ENCODE data around the gene BRI3.

BRI3 gene

GRCh38 chr7:98242934-98243333 lies 38.6 kb upstream of the BRI3 start:
- Histone ChIP-seq H3K27ac (ENCODE audit: low read length) (no peak overlapping the region), H3K79me2 (ENCODE audit: insufficient read depth, low read length) (no peaks in the 10 kb centered on the region), H2AFZ (ENCODE audit: low read depth, low read length) (no peak overlapping the region), H3K4me1 (ENCODE audit: insufficient read depth, low read length) (no peaks in the 10 kb centered on the region), H3K27me3 (ENCODE audit: insufficient read depth, low read length, poor library complexity) (no peaks in the 10 kb centered on the region), H3K4me2 (ENCODE audit: insufficient read depth, low read length) (no peak overlapping the region), H3K36me3 (ENCODE audit: insufficient read depth, low read length) (peaks cover 29% of the 10 kb centered on the region), H3K4me3 (ENCODE audit: low read depth in 1 of 2, low read length in 2 of 2) (no peak overlapping the region), H3K9ac (ENCODE audit: low read depth, low read length) (no peak overlapping the region), H4K20me1 (ENCODE audit: insufficient read depth, low read length) (peaks cover 4% of the 10 kb centered on the region), H3K9me3 (ENCODE audit: insufficient read depth, low read length, severe bottlenecking) (no peaks in the 10 kb centered on the region)
- TF ChIP-seq CTCF (IDR thresholded peaks at IDR 0.05; ENCODE audit: borderline replicate concordance, extremely low read depth, low read length, poor library complexity, severe bottlenecking) (no peak), EZH2 (IDR thresholded peaks at IDR 0.05; ENCODE audit: borderline replicate concordance, low read depth, low read length, severe bottlenecking) (no peak)
- ATAC-seq (ENCODE audit: insufficient read depth, low read depth) (no peak), DNase-seq (no peak)

GRCh38 chr7:98244871-98245270 lies 36.6 kb upstream of the BRI3 start:
- H2AFZ ChIP-seq (ENCODE audit: low read depth, low read length) = no peak overlapping the region
- no peak overlapping the region for H3K4me2 ChIP-seq (ENCODE audit: insufficient read depth, low read length)
- no peak overlapping the region for H3K9ac ChIP-seq (ENCODE audit: low read depth, low read length)
- no peak overlapping the region for H3K27ac ChIP-seq (ENCODE audit: low read length)
- peaks cover 4% of the 10 kb centered on the region for H4K20me1 ChIP-seq (ENCODE audit: insufficient read depth, low read length)
- H3K36me3 ChIP-seq (ENCODE audit: insufficient read depth, low read length) = peaks cover 21% of the 10 kb centered on the region
- no peaks in the 10 kb centered on the region for H3K27me3 ChIP-seq (ENCODE audit: insufficient read depth, low read length, poor library complexity)
- no peak for TF ChIP-seq EZH2 (IDR thresholded peaks at IDR 0.05; ENCODE audit: borderline replicate concordance, low read depth, low read length, severe bottlenecking)
- TF ChIP-seq CTCF (IDR thresholded peaks at IDR 0.05; ENCODE audit: borderline replicate concordance, extremely low read depth, low read length, poor library complexity, severe bottlenecking) = no peak
- H3K4me3 ChIP-seq (ENCODE audit: low read depth in 1 of 2, low read length in 2 of 2) = no peak overlapping the region
- H3K9me3 ChIP-seq (ENCODE audit: insufficient read depth, low read length, severe bottlenecking) = no peaks in the 10 kb centered on the region
- H3K79me2 ChIP-seq (ENCODE audit: insufficient read depth, low read length) = peaks cover 4% of the 10 kb centered on the region; the same call in 1 of the 2 replicates
- peaks cover 12% of the 10 kb centered on the region for H3K4me1 ChIP-seq (ENCODE audit: insufficient read depth, low read length)
- DNase-seq (no peak), ATAC-seq (ENCODE audit: insufficient read depth, low read depth) (no peak)

- TF ChIP-seq EZH2 (IDR thresholded peaks at IDR 0.05; ENCODE audit: borderline replicate concordance, low read depth, low read length, severe bottlenecking) (no peak), CTCF (IDR thresholded peaks at IDR 0.05; ENCODE audit: borderline replicate concordance, extremely low read depth, low read length, poor library complexity, severe bottlenecking) (no peak)
- H3K4me2 ChIP-seq (ENCODE audit: insufficient read depth, low read length) = no peak overlapping the region
- no peak for ATAC-seq (ENCODE audit: insufficient read depth, low read depth)
- no peak for DNase-seq
- no peak overlapping the region for H3K27ac ChIP-seq (ENCODE audit: low read length)
- peaks cover 31% of the 10 kb centered on the region for H3K79me2 ChIP-seq (ENCODE audit: insufficient read depth, low read length)
- H3K9me3 ChIP-seq (ENCODE audit: insufficient read depth, low read length, severe bottlenecking) = no peaks in the 10 kb centered on the region
- H3K27me3 ChIP-seq (ENCODE audit: insufficient read depth, low read length, poor library complexity) = no peaks in the 10 kb centered on the region
- H3K4me1 ChIP-seq (ENCODE audit: insufficient read depth, low read length) = peaks cover 40% of the 10 kb centered on the region
- no peak overlapping the region for H3K4me3 ChIP-seq (ENCODE audit: low read depth in 1 of 2, low read length in 2 of 2)
- peaks cover 4% of the 10 kb centered on the region for H4K20me1 ChIP-seq (ENCODE audit: insufficient read depth, low read length)
- peaks cover 9% of the 10 kb centered on the region for H3K36me3 ChIP-seq (ENCODE audit: insufficient read depth, low read length)
- no peak overlapping the region for H2AFZ ChIP-seq (ENCODE audit: low read depth, low read length)
- no peak overlapping the region for H3K9ac ChIP-seq (ENCODE audit: low read depth, low read length)
These were observed 33.3 kb upstream of the BRI3 start for GRCh38 chr7:98248156-98248555.

GRCh38 chr7:98249106-98249505 lies 32.4 kb upstream of the BRI3 start:
- peaks cover 44% of the 10 kb centered on the region for H3K4me1 ChIP-seq (ENCODE audit: insufficient read depth, low read length)
- TF ChIP-seq EZH2 (IDR thresholded peaks at IDR 0.05; ENCODE audit: borderline replicate concordance, low read depth, low read length, severe bottlenecking) (no peak), CTCF (IDR thresholded peaks at IDR 0.05; ENCODE audit: borderline replicate concordance, extremely low read depth, low read length, poor library complexity, severe bottlenecking) (no peak)
- DNase-seq (no peak), ATAC-seq (ENCODE audit: insufficient read depth, low read depth) (no peak)
- H3K27ac ChIP-seq (ENCODE audit: low read length) = peak overlapping the region; percentile 39; the same call in 1 of the 2 replicates
- H3K9me3 ChIP-seq (ENCODE audit: insufficient read depth, low read length, severe bottlenecking) = no peaks in the 10 kb centered on the region
- no peaks in the 10 kb centered on the region for H3K27me3 ChIP-seq (ENCODE audit: insufficient read depth, low read length, poor library complexity)
- no peak overlapping the region for H2AFZ ChIP-seq (ENCODE audit: low read depth, low read length)
- peaks cover 37% of the 10 kb centered on the region for H3K79me2 ChIP-seq (ENCODE audit: insufficient read depth, low read length)
- peaks cover 2% of the 10 kb centered on the region for H4K20me1 ChIP-seq (ENCODE audit: insufficient read depth, low read length)
- peaks cover 4% of the 10 kb centered on the region for H3K36me3 ChIP-seq (ENCODE audit: insufficient read depth, low read length)
- H3K4me2 ChIP-seq (ENCODE audit: insufficient read depth, low read length) = no peak overlapping the region; the same call in 1 of the 2 replicates
- H3K9ac ChIP-seq (ENCODE audit: low read depth, low read length) = no peak overlapping the region
- no peak overlapping the region for H3K4me3 ChIP-seq (ENCODE audit: low read depth in 1 of 2, low read length in 2 of 2)
